Skeletal muscle satellite cell (primary cell): ENCODE measurements around the gene EHBP1L1. TPM values are rescaled to one million over a fixed set of nuclear protein-coding genes. Genes with fewer than 3 reads are reported as not detected.

ENCODE experiments used
- H3K27me3 ChIP-seq: 2 replicates; pipeline ENCODE4 v1.7.0; 2013; ENCODE audit warnings: low read length; ENCODE audit not compliant: control insufficient read depth, insufficient read depth
- H3K36me3 ChIP-seq: 2 replicates; pipeline ENCODE4 v1.7.0; 2013; ENCODE audit warnings: mild to moderate bottlenecking, control low read depth, low read length; ENCODE audit not compliant: insufficient read depth
- H3K4me1 ChIP-seq: 2 replicates; pipeline ENCODE4 v1.7.0; 2013; ENCODE audit warnings: low read length; ENCODE audit not compliant: control insufficient read depth, insufficient read depth
- H3K4me2 ChIP-seq: 2 replicates; pipeline ENCODE4 v1.7.0; 2013; ENCODE audit warnings: mild to moderate bottlenecking, low read length
- H3K4me3 ChIP-seq: 2 replicates; pipeline ENCODE4 v1.7.0; 2013; ENCODE audit warnings: low read length
- H3K9ac ChIP-seq: 2 replicates; pipeline ENCODE4 v1.7.0; 2013; ENCODE audit warnings: mild to moderate bottlenecking, low read depth, low read length, moderate library complexity
- H3K9me3 ChIP-seq: replicated peaks from 2 replicates; pipeline ENCODE4 v1.7.0; 2013; ENCODE audit warnings: mild to moderate bottlenecking, control low read depth, low read length
- small RNA-seq: library from RNA; depleted of rRNA; stranded (forward); fragments of <200 nt; gene quantifications from one replicate; pipeline ENCODE3, GENCODE V24; 2012

The EHBP1L1 gene

DNA sequence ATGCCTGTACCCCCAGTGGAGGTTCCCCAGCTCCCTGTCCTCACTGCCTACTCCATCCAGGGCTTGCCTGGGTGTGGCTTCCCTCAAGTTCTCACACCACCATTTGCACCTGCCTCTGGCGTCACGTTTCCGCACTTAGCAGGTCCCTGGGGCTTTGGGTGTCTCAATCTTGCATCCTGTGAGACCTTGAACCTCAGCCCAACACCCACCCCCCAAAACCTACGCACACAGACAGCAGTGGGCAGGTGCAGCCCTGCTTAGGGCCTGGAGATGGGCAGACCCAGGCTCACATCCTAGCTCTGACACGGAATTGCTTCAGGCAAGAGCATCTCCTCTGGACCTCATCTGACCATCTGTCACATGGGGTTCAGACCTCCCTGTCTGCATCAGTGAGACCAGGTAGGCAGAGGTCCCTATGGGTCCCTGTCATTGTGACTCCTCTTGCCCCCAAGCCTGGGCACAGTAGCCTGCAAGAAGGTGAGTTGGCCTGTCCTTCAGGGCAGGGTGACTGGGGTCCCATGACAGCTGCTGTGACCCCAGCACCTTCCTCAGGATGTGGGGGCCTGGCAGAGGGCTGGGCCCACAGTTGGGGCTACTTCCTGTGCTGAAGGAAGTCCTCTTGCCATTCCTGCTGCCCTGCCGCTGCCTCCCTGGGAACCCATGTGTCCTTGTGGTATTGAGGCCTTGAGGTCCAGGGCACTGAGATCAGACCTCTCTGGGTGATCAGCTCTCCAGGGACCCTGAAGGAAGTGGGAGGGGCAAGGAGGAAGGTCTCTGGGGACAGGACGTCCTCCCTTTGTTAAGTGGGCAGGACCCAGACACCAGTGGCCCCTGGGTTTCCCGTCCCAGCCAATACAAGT is 64.0 kb downstream of the EHBP1L1 start:
- H3K9me3 ChIP-seq = no peaks in the 10 kb centered on the region
- H3K4me1 ChIP-seq = peaks cover 19% of the 10 kb centered on the region
- no peak overlapping the region for H3K4me3 ChIP-seq
- no peak overlapping the region for H3K9ac ChIP-seq
- peaks cover 37% of the 10 kb centered on the region for H3K36me3 ChIP-seq
- H3K4me2 ChIP-seq = no peak overlapping the region
- H3K27me3 ChIP-seq = no peaks in the 10 kb centered on the region

DNA sequence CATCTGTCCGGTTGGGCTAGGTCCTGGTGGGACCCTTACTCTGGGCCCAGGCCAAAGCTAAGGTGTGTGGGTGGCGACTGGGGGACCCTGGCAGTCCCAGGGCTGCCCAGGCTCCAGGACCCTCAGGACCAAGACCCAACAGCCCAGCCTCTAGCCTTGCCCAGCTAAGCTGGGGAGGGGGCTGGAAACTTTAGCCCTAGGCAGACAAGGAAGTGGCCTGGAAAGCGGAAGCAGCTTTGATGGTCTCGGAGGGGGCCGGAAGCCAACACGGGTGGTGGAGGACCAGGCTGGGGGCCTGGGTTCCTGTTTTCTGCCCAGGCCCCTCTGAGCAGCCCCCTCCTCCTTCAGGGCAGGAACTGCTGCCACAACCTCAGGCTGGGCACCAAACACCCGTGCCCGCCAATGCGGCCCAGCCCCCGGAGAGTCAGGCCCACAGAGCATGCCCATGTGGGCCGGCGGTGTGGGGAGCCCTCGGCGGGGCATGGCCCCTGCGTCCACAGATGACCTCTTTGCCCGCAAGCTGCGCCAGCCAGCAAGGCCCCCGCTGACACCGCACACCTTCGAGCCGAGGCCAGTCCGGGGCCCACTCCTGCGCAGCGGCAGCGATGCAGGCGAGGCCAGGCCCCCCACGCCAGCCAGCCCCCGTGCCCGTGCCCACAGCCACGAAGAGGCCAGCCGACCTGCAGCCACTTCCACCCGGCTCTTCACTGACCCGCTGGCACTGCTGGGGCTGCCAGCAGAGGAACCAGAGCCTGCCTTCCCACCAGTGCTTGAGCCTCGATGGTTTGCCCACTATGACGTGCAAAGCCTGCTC is 64.8 kb downstream of the EHBP1L1 start:
- H3K36me3 ChIP-seq = peaks cover 29% of the 10 kb centered on the region
- peaks cover 19% of the 10 kb centered on the region for H3K4me1 ChIP-seq
- H3K27me3 ChIP-seq = no peaks in the 10 kb centered on the region
- no peak overlapping the region for H3K9ac ChIP-seq
- no peaks in the 10 kb centered on the region for H3K9me3 ChIP-seq
- no peak overlapping the region for H3K4me3 ChIP-seq
- H3K4me2 ChIP-seq = no peak overlapping the region

DNA sequence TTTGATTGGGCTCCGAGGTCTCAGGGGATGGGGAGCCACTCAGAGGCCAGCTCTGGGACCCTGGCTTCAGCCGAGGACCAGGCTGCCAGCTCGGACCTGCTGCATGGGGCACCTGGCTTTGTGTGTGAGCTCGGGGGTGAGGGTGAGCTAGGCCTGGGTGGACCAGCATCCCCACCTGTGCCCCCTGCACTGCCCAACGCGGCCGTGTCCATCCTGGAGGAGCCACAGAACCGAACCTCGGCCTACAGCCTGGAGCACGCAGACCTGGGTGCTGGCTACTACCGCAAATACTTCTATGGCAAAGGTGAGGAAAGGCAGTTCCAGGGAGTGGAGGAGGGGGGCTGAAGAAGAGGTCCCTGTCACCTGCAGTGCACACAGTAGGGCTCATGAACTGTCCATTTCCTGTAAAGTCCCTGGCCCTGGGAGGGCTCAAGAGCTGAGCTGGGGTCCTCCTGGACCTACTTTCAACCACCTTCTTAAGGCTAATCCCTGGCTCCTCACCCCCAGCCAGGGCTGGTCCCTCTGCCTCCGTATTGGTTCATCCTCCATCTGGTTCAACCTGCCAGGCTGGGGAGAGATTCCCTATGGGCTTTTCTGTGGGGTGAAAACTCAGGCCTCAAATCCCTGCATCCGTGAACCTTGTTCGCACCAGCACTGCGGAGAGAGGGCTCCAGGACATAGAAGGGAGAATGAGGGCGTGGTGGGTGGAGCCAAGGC is 65.6 kb downstream of the EHBP1L1 start:
- H3K4me1 ChIP-seq = peaks cover 19% of the 10 kb centered on the region
- H3K9ac ChIP-seq = no peak overlapping the region
- no peak overlapping the region for H3K4me2 ChIP-seq
- no peaks in the 10 kb centered on the region for H3K27me3 ChIP-seq
- no peaks in the 10 kb centered on the region for H3K9me3 ChIP-seq
- H3K36me3 ChIP-seq = peaks cover 28% of the 10 kb centered on the region
- no peak overlapping the region for H3K4me3 ChIP-seq

Small RNA genes within 50 kb of the gene (small RNA-seq; reads per million reads assigned to genes)
- gene AP001362.1 (not detected), gene MIR4690 (not detected)
